AML-193 (cell line): ENCODE measurements around the gene OLFML2A.

Experiments used
- DNase-seq, 2 experiments: peaks; one replicate each; lab custom pipeline; 2025; lab: John Stamatoyannopoulos, UW

OLFML2A gene

GRCh38 chr9:124778575-124779367, 1.8 kb downstream of the OLFML2A start:
- DNase-seq, result no peak

- no peak for DNase-seq
These were observed 2.6 kb downstream of the OLFML2A start for GRCh38 chr9:124779368-124780059.

GRCh38 chr9:124780060-124780756, 3.3 kb downstream of the OLFML2A start:
- no peak for DNase-seq

- no peak for DNase-seq
These were observed 3.8 kb downstream of the OLFML2A start for GRCh38 chr9:124780757-124781151.

DNA sequence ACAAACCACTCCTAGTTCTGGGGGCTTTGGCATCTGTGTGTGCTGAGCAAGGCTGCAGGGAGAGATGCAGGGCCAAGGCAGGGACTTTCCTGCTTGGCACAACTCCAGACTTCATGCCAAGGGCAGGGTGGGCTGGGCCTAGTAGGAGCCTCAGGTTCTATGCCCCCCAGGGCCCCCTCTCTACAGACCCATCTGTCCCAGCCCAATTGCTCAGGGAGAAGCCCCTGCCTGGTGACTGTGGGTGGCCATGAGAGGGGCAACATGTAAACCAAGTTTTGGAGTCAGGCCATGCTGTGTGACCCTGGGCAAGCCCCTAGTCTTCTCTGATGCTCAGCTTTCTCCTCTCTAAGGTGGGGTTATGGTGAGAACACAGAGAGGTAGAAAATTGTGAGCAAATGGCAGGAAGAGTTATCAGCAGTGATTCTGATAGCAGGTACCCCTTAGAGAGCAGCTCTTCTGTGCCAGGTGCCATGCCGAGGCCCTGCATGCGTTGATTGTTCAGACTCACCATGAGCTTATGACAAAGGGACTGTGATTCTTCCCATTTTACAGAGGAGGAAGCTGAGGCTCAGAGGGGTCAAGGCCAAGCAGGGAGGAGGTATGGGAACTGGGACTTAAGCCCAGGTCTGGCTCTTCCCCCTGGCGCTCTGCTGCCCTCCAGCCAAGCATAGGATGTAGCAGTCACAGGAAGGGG, 5.2 kb downstream of the OLFML2A start:
- DNase-seq, result no peak

GRCh38 chr9:124782661-124783574, 6.0 kb downstream of the OLFML2A start:
- DNase-seq, result no peak

GRCh38 chr9:124783830-124784229, 6.9 kb downstream of the OLFML2A start:
- DNase-seq, result no peak

DNA sequence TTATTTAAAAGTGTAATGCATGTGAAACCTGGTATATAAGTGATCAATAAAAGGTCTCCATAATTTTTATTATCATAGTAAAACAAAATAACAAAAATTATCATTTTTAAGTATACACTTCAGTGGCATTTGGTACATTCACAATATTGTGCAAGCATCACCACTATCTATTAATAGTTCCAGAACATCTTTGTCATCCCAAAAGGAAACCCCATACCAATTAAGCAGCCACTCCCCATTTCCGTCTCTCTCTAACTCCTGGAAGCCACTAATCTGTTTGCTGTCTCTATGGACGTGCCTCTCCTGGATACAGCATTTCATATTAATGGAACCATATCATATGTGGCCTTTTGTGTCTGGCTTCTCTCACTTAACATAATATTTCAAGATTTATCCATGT, 7.6 kb downstream of the OLFML2A start:
- no peak for DNase-seq

DNA sequence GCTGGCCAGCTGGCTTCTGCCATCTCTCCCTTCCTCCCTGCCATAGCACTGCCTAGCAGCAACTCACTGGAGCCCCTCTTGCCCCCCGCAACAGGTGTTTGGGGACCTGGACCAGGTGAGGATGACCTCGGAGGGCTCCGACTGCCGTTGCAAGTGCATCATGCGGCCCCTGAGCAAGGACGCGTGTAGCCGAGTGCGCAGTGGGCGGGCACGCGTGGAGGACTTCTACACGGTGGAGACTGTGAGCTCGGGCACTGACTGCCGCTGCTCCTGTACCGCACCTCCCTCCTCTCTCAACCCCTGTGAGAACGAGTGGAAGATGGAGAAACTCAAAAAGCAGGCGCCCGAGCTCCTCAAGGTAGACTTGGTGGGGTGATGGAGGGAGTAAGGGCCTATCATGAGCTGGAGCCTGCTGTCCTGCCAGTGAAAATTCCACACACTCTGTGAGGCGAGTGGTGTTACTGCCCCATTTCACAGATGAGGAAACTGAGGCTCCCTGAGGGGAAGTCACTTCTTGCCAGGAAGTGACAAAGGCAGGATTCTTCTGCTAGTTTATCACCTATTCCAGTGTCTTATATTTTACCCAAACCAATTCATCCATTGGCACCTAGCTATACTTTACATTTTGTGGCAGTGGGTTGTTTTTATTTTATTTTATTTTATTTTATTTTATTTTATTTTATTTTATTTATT, 10.1 kb downstream of the OLFML2A start:
- no peak for DNase-seq

DNA sequence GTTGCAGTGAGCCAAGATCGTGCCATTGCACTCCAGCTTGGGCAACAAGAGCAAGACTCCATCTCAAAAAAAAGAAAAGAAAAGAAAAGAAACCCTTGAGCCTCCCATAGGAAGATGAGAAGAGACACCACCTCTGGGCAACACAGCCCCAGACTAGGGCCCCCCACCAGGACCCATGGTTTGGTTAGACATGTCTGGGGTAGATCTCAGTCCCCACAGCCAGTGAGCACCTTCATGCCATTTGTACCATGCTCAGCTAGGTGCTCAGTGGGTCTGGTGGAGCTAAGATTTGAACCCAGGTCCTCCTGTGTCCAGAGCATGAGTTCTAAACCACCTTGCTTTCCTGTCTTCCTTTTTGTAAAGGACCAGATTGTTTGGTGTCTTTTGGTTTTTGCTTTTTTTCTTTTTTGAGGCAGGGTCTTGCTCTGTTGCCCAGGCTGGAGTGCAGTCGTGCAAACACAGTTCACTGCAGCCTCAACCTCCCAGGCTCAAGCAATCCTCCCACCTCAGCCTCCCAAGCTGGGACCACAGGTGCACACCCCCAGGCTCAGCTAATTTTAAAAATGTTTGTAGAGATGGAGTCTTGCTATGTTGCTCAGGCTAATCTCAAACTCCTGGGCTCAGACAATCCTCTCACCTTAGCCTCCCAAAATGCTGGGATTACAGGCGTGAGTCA, 11.7 kb downstream of the OLFML2A start:
- DNase-seq, result no peak

- no peak for DNase-seq
These were observed 12.6 kb downstream of the OLFML2A start for GRCh38 chr9:124789531-124789930.

DNA sequence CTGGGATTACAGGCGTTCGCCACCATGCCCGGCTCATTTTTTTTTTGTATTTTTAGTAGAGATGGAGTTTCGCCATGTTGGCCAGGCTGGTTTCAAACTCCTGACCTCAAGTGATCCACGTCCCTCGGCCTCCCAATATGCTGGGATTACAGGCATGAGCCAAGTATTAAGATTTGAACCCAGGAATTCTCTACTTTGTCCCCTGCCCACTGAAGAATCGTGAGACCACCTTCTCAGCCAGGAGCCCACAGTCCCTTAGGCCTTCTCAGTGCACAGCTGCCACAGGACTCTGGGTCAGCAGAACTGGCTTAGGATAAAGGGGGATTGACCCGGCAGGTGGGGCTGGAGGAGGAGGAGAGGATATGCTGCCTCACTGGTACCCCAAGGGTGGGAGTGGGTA, 13.4 kb downstream of the OLFML2A start:
- no peak for DNase-seq

- no peak for DNase-seq
These were observed 14.0 kb downstream of the OLFML2A start for GRCh38 chr9:124790801-124791505.

DNA sequence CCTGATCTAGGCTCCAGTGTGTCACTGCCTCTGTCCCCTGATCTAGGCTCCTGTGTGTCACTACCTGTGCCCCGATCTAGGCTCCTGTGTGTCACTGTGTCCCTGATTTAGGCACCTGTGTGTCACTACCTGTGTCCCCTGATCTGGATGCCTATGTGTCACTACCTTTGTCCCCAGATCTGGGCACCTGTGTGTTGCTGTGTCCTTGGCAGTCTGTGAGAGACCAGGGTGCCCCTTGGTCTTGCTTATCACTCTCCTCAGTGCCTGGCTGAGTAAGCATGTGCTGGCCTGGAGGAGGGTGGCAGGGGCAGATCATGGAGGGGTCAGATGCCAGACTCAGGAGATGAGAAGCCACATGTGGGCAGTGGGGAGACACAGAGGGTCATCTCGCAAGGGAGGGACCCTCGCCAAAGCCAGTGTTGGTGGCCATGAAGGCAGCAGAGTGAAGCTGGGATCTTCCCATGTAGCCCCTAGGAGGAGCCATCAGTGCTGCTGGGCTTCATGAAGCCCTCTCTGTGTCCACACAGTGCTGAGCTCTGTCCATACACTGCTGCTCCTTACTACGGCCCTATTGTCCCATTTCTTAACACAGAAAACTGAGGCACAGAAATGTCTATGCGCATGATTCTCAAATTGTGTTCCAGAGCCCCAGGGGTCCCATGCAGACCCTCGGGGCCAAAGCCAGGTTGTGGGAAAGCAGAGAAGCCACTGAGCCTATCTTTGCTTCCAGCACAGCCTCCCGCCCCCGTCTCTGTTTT, 15.5 kb downstream of the OLFML2A start:
- no peak for DNase-seq

DNA sequence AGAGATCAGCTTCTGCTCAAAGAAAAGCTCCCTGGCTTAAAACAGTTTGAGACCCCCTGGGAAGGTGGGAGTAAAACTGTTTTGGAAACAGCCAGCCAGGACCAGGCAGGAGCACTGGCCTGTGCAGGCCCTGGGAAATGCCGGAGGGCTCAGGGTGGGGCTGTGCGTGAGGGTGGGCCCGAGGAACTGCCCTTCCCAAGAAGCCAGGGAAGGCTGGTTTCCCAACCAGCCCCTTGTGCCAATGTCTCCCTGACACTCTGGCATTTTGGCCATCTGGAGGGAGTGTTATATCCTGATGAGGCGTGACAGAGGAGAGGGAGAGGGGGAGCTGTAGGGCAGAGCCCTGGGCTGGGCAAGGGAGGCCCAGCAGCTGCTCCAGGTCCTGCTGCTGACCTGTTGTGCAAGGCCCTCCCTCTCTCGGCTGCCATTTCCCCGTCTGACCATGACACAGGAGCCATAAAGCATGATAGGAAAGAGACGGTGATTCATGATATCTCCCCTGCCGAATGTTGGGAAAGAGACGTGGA, 16.1 kb downstream of the OLFML2A start:
- DNase-seq, result no peak

- DNase-seq, result no peak
These were observed 18.1 kb downstream of the OLFML2A start for GRCh38 chr9:124794902-124795491.

GRCh38 chr9:124795881-124796431, 19.0 kb downstream of the OLFML2A start:
- DNase-seq, result no peak
